C4-2B (cell line): ENCODE data around the gene EPHA6.

Experiments
- H3K27ac ChIP-seq: fragments of 450-650 bp; 2 replicates; pipeline ENCODE4 v1.5.1; 2017
- ZFX ChIP-seq: fragments of 450-650 bp; IDR thresholded peaks from 2 replicates; pipeline ENCODE4 v1.6.1; 2017
- TF ChIP-seq, protein P1 (sequence below): fragments of 450-650 bp; conservative IDR thresholded peaks from 2 replicates; pipeline ENCODE4 v1.5.1; 2017; ENCODE audit warnings: mild to moderate bottlenecking

EPHA6 gene

DNA sequence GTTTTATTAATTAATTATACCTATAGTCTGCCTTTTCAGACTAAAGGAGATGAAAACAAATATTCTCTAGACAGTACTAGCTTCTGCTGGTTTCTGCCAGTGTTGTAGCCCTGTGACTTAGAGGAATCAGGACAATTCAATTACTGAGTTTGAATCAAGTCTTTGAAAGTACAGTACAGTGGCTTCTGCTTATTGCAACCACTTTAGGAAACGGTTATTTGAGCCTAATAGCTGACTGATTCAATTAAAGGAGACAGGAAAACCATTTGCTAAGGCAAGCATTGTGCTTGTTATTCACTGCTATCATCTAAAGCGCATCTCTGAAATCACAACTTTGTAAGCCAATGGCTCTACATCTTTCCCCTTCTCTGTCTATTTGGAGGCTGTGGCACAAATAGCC, 860.1 kb downstream of the EPHA6 start:
- TF ChIP-seq, protein P1, sequence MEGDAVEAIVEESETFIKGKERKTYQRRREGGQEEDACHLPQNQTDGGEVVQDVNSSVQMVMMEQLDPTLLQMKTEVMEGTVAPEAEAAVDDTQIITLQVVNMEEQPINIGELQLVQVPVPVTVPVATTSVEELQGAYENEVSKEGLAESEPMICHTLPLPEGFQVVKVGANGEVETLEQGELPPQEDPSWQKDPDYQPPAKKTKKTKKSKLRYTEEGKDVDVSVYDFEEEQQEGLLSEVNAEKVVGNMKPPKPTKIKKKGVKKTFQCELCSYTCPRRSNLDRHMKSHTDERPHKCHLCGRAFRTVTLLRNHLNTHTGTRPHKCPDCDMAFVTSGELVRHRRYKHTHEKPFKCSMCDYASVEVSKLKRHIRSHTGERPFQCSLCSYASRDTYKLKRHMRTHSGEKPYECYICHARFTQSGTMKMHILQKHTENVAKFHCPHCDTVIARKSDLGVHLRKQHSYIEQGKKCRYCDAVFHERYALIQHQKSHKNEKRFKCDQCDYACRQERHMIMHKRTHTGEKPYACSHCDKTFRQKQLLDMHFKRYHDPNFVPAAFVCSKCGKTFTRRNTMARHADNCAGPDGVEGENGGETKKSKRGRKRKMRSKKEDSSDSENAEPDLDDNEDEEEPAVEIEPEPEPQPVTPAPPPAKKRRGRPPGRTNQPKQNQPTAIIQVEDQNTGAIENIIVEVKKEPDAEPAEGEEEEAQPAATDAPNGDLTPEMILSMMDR: no peak
- no peak for TF ChIP-seq ZFX

DNA sequence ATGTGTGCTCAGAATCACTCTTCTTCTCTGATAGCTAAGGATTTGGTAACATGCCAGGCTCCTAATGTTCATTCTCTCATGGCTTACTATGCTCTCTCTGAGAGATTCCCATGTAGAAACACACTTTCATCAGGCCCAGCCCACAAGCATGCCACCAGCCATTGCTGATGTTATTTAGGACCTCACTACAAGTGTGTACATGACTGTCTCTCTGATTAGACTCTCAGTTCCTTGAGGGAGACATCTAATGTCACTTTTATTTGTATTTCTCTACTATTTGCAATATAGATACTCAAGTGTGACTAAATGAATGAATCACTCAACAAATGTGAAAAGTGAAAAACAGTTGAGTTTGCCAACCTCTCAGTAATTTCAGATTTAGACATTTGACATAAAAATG, 865.8 kb downstream of the EPHA6 start:
- no peak overlapping the region for H3K27ac ChIP-seq
- no peak for TF ChIP-seq ZFX
- TF ChIP-seq, protein P1: no peak

More for the DNA sequence above, 860.1 kb downstream of the EPHA6 start:
- H3K27ac ChIP-seq: no peak overlapping the region

DNA sequence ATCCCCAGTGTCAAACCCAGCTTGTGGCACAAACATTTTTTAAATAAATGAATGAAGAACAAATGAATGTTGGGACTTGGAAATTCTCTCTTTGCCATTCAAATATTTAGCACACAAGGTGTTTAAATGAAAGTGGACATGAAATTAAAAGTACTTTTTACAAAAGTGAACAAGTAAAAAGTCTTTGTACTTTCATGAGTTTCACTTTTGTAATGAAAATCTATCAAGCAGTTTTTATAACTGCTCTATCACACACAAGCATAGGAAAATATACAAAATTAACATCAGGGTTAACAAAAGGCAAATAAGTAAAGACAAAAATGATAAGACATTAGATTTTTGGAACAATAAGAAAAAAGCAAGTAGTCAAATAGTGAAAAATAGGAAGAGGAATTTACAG, 866.3 kb downstream of the EPHA6 start:
- TF ChIP-seq ZFX: no peak
- TF ChIP-seq, protein P1: no peak
- H3K27ac ChIP-seq: no peak overlapping the region

- H3K27ac ChIP-seq: no peak overlapping the region
- TF ChIP-seq, protein P1: no peak
These were observed 870.1 kb downstream of the EPHA6 start for GRCh38 chr3:97684490-97684889.

DNA sequence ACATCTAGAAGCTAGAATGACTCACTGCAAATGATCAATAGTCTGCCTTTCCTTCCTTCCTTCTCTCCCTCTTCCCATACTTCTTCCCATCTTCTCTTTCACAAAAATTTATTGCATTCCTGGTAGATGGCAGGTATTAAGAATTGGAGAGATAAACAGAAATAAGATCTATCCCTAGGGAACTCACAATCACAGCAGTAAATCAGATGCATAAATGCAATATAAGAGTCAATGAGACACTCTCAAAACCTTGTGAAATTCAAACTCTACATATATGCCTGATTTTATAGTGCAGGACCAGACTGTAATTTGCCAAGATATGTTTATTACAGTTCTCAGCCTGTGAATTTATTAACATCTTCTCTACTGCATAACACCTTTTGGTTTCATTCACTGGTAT, 871.9 kb downstream of the EPHA6 start:
- TF ChIP-seq, protein P1: no peak
- no peak for TF ChIP-seq ZFX
- H3K27ac ChIP-seq: no peak overlapping the region

GRCh38 chr3:97687734-97688133, 873.3 kb downstream of the EPHA6 start:
- no peak for TF ChIP-seq ZFX
- TF ChIP-seq, protein P1: no peak
- no peak overlapping the region for H3K27ac ChIP-seq

GRCh38 chr3:97689111-97689510, 874.7 kb downstream of the EPHA6 start:
- no peak overlapping the region for H3K27ac ChIP-seq
- no peak for TF ChIP-seq ZFX
- TF ChIP-seq, protein P1: no peak
